KG1 (cell line): ENCODE data around the gene PPM1M.

Experiments used
- DNase-seq: peaks from one replicate; lab custom pipeline; 2025; lab: John Stamatoyannopoulos, UW

The PPM1M gene

DNA sequence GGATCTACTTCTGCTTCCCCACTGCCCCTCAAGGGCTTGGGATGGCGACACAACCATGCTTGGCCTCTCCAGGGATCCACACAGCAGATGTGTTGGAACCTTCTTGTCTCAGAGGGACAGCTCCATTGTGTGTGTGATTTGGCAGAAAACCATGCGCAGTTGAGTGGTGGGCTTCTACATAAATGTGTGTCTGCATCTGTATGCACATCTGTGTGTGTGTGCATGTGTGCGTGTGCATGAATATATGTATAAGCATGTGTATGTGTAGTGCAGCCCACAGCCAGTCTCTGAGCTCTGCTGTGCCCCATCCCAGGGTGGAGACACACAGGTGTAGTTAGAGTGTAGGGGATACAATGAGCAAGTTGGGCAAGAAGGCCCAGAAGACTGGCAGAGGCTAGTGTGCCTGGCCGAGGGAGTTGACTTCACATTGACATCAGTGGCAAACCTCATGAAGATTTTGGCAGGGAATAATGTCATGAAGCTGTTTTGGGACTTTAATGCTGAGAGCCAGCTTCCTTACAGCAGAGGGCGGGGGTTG lies 50.2 kb downstream of the PPM1M start:
- no peak for DNase-seq

- no peak for DNase-seq
Observed at GRCh38 chr3:52297242-52298148, 51.9 kb downstream of the PPM1M start.

DNA sequence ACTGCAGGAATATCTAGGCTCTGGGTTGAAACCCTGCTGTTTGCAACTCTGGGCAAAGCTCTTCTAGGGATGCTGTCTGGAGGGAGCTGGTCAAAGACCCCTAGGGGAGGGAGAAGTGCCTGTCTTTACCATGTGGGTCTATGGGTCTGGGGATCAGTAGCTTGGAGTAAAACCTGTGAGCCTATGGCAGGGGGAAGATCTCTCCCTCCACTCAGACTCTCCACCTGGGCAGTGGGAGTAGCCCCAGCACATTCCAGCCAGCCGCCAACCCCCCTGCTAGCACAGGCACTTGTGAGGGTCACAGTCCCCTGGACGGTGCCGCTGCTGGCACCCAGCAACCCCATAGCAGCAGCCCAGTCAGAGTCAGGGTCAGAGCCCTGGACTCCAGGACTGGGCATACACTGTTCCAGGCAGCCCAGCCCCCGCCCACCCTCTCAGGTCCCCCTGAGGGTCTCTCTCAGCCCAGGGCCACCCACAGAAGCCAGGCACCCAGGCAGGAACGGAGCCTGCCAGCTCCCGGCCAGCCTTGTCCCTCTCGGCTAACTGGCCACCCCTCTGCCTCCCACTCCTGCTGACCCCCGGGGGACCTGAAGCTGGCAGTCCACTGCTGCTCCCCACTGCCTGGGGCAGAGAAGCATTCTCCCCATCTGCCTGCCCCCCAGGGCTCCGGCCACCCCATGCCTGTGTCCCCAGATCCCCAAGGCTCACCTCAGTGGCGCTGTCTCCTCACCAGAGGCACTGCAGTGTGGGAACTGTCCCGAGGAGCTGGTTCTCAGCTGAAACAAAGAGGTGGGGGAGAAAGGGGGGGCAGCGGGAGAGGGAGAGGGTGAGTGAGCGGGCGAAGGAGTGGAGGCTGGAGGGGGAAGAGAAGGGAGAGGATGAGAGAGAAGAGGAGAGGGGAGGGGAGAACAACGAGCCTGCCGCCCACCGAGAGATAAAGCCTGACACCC lies 52.9 kb downstream of the PPM1M start:
- no peak for DNase-seq

GRCh38 chr3:52299247-52299878 lies 53.8 kb downstream of the PPM1M start:
- DNase-seq = no peak
